Stimulated activated CD8-positive, alpha-beta memory T cell treated with anti-CD3 and anti-CD28 coated beads, Interleukin-2, amount 100 ng/mL, for 48 hours (primary cell): ENCODE measurements around the gene NFKBIZ.
"Not testable (repeated sequence)": the region's sequence is repeated elsewhere in the genome, so short reads cannot be mapped to it uniquely, and the experiment has no call there.

Source experiments
- DNase-seq, 2 donors: peaks; one replicate each; pipeline ENCODE4 v3.0.0-alpha.2; 2020; ENCODE audit warnings: low read depth in 2 of 2

NFKBIZ gene

GRCh38 chr3:101851072-101851770, 1.9 kb downstream of the NFKBIZ start:
- DNase-seq: no peak

- DNase-seq: no peak
These were observed 2.8 kb downstream of the NFKBIZ start for GRCh38 chr3:101851850-101852714.

- no peak for DNase-seq
These were observed 3.9 kb downstream of the NFKBIZ start for GRCh38 chr3:101852983-101853840.

GRCh38 chr3:101853982-101854381, 4.7 kb downstream of the NFKBIZ start:
- DNase-seq: no peak

GRCh38 chr3:101854608-101855304, 5.4 kb downstream of the NFKBIZ start:
- no peak for DNase-seq

- DNase-seq: no peak
These were observed 8.0 kb downstream of the NFKBIZ start for GRCh38 chr3:101857301-101857741.

GRCh38 chr3:101858464-101859030, 9.2 kb downstream of the NFKBIZ start:
- no peak for DNase-seq

GRCh38 chr3:101859882-101860448, 10.7 kb downstream of the NFKBIZ start:
- no peak for DNase-seq

GRCh38 chr3:101861212-101861788, 12.0 kb downstream of the NFKBIZ start:
- DNase-seq: no peak

- no peak for DNase-seq
These were observed 12.6 kb downstream of the NFKBIZ start for GRCh38 chr3:101861789-101862415.

- no peak for DNase-seq
These were observed 13.3 kb downstream of the NFKBIZ start for GRCh38 chr3:101862416-101863165.

- DNase-seq: not testable (repeated sequence)
These were observed 15.6 kb downstream of the NFKBIZ start for GRCh38 chr3:101864926-101865325.

- no peak for DNase-seq
These were observed 16.6 kb downstream of the NFKBIZ start for GRCh38 chr3:101865751-101866509.

GRCh38 chr3:101867511-101867910, 18.2 kb downstream of the NFKBIZ start:
- DNase-seq: no peak

GRCh38 chr3:101867996-101868395, 18.7 kb downstream of the NFKBIZ start:
- DNase-seq: no peak

- no peak for DNase-seq
These were observed 19.5 kb downstream of the NFKBIZ start for GRCh38 chr3:101868534-101869464.

- no peak for DNase-seq
These were observed 20.8 kb downstream of the NFKBIZ start for GRCh38 chr3:101870138-101870537.
